SK-N-SH (cell line): ENCODE results near the gene TRPT1. TPM values are rescaled to one million over a fixed set of nuclear protein-coding genes. Genes with fewer than 3 reads are reported as not detected.

Source experiments
- CTCF ChIA-PET: fragments of 300-600, 350-600 bp; formaldehyde crosslinking; extraction: SDS; loops from one replicate; lab custom pipeline; 2021; lab: Yijun Ruan, JAX
- POLR2A ChIA-PET: fragments of 350-600 bp; sonication (Branson Sonifier 250); formaldehyde crosslinking; extraction: SDS; loops from one replicate; lab custom pipeline; 2020; ENCODE audit warnings: antibody characterized with exemption, inconsistent platforms; lab: Yijun Ruan, JAX
- DNase-seq: peaks from one replicate; pipeline ENCODE4 v3.0.0; 2012
- H2AFZ ChIP-seq: fragments of 200-600 bp; sonication (generic); 2 replicates; pipeline ENCODE4 v1.8.1; 2016; ENCODE audit warnings: antibody characterized with exemption, mild to moderate bottlenecking, low read depth
- H3F3A ChIP-seq: fragments of 200-600 bp; sonication (generic); replicated peaks from 2 replicates; pipeline ENCODE3; 2016; ENCODE audit warnings: antibody characterized with exemption, mild to moderate bottlenecking; ENCODE audit not compliant: insufficient read depth
- H3K27ac ChIP-seq, 2 experiments: fragments of 200-500 bp in 1 of 2; fragments of 200-600 bp in 1 of 2; sonication (Bioruptor generic) in 1 of 2; sonication (generic), shearing (Covaris generic) in 1 of 2; 2 replicates each; pipeline versions ENCODE4 v1.5.1 to v1.6.1; 2014 to 2016; ENCODE audit warnings: low read depth in 2 of 2, inconsistent platforms in 1 of 2, low read length in 1 of 2, mild to moderate bottlenecking in 1 of 2, mixed read lengths in 1 of 2
- H3K27me3 ChIP-seq: fragments of 200-600 bp; sonication (generic), shearing (Covaris generic); 2 replicates; pipeline ENCODE4 v1.6.1; 2016; ENCODE audit warnings: mixed run types; ENCODE audit not compliant: insufficient read depth
- H3K36me3 ChIP-seq, 2 experiments: fragments of 200-500 bp in 1 of 2; fragments of 200-600 bp in 1 of 2; sonication (Bioruptor generic) in 1 of 2; sonication (generic) in 1 of 2; replicated peaks in 1 of 2; 2 replicates each; pipeline versions ENCODE3 to v1.5.1; 2014 to 2016; ENCODE audit warnings: low read length in 1 of 2, mild to moderate bottlenecking in 1 of 2; ENCODE audit not compliant: insufficient read depth in 2 of 2, control insufficient read depth in 1 of 2
- H3K4me1 ChIP-seq, 2 experiments: fragments of 200-500 bp in 1 of 2; fragments of 200-600 bp in 1 of 2; sonication (Bioruptor generic) in 1 of 2; sonication (generic), shearing (Covaris generic) in 1 of 2; 2 replicates each; pipeline versions ENCODE4 v1.5.1 to v1.6.1; 2014 to 2016; ENCODE audit warnings: low read depth in 1 of 2, low read length in 1 of 2, mixed run types in 1 of 2; ENCODE audit not compliant: insufficient read depth in 2 of 2, control insufficient read depth in 1 of 2
- H3K4me2 ChIP-seq: fragments of 200-600 bp; sonication (generic), shearing (Covaris generic); 2 replicates; pipeline ENCODE4 v1.6.1; 2017; ENCODE audit warnings: mixed run types
- H3K4me3 ChIP-seq, 2 experiments: fragments of 200-500 bp in 1 of 2; fragments of 200-600 bp in 1 of 2; sonication (Bioruptor generic) in 1 of 2; sonication (generic), shearing (Covaris generic) in 1 of 2; 2 replicates each; pipeline versions ENCODE4 v1.5.1 to v1.8.1; 2014 to 2016; ENCODE audit warnings: low read depth in 2 of 2, inconsistent platforms in 1 of 2, low read length in 1 of 2, mild to moderate bottlenecking in 1 of 2, mixed read lengths in 1 of 2, moderate library complexity in 1 of 2
- H3K79me2 ChIP-seq: fragments of 200-600 bp; sonication (generic); 2 replicates; pipeline ENCODE4 v1.8.1; 2017; ENCODE audit warnings: mild to moderate bottlenecking; ENCODE audit not compliant: insufficient read depth
- H3K9ac ChIP-seq: fragments of 200-600 bp; sonication (generic); 2 replicates; pipeline ENCODE4 v1.6.1; 2017; ENCODE audit warnings: mixed run types
- H3K9me2 ChIP-seq: fragments of 200-600 bp; sonication (generic); 2 replicates; pipeline ENCODE4 v1.6.1; 2017; ENCODE audit warnings: mixed run types
- H3K9me3 ChIP-seq: fragments of 200-600 bp; sonication (generic); 2 replicates; pipeline ENCODE4 v1.6.1; 2017; ENCODE audit warnings: mixed run types, mild to moderate bottlenecking, moderate library complexity
- H4K20me1 ChIP-seq: fragments of 200-600 bp; sonication (generic); 2 replicates; pipeline ENCODE4 v1.6.1; 2017; ENCODE audit warnings: mild to moderate bottlenecking, mixed run types; ENCODE audit not compliant: insufficient read depth
- CHD2 ChIP-seq: fragments of 150-350 bp; IDR thresholded peaks from 2 replicates; pipeline ENCODE4 v1.6.1; 2018; ENCODE audit warnings: low read length; ENCODE audit not compliant: partially characterized antibody
- ELF1 ChIP-seq: IDR thresholded peaks from 2 replicates; pipeline ENCODE4 v1.4.0; 2012
- EZH2phosphoT487 ChIP-seq: fragments of 200-600 bp; sonication (generic); IDR thresholded peaks from 2 replicates; pipeline ENCODE4 v1.6.1; 2017; ENCODE audit warnings: low read depth, mixed run types, mild to moderate bottlenecking, antibody characterized with exemption, moderate library complexity, borderline replicate concordance
- FOXJ3 ChIP-seq: sonication (generic); formaldehyde crosslinking; IDR thresholded peaks from 2 replicates; pipeline ENCODE4 v1.5.1; 2020; ENCODE audit warnings: mild to moderate bottlenecking, missing genetic modification reagents
- JUND ChIP-seq: IDR thresholded peaks from 2 replicates; pipeline ENCODE4 v1.4.0; 2012
- MAX ChIP-seq: IDR thresholded peaks from 2 replicates; pipeline ENCODE4 v1.4.0; 2012; ENCODE audit warnings: low read depth
- MEF2A ChIP-seq: IDR thresholded peaks from 2 replicates; pipeline ENCODE4 v1.4.0; 2012; ENCODE audit warnings: low read depth, borderline replicate concordance
- NFIC ChIP-seq: IDR thresholded peaks from 2 replicates; pipeline ENCODE4 v1.4.0; 2012; ENCODE audit warnings: borderline replicate concordance
- PBX3 ChIP-seq: IDR thresholded peaks from 2 replicates; pipeline ENCODE4; 2012
- RAD21 ChIP-seq: IDR thresholded peaks from 2 replicates; pipeline ENCODE4 v1.6.1; 2012; ENCODE audit warnings: mild to moderate bottlenecking, low read length
- RCOR1 ChIP-seq: fragments of 150-350 bp; IDR thresholded peaks from 2 replicates; pipeline ENCODE4 v1.6.1; 2017; ENCODE audit warnings: antibody characterized with exemption, low read length
- REST ChIP-seq: IDR thresholded peaks from 2 replicates; pipeline ENCODE4 v1.6.1; 2012; ENCODE audit warnings: mild to moderate bottlenecking, low read depth, low read length, moderate library complexity
- SMC3 ChIP-seq: IDR thresholded peaks from 2 replicates; pipeline ENCODE4 v1.6.1; 2012; ENCODE audit warnings: low read depth, low read length, improper control_type of control experiment
- TAF1 ChIP-seq: IDR thresholded peaks from 2 replicates; pipeline ENCODE4 v1.6.1; 2012; ENCODE audit warnings: low read depth, mild to moderate bottlenecking, low read length, moderate library complexity, borderline replicate concordance
- YY1 ChIP-seq: IDR thresholded peaks from 2 replicates; pipeline ENCODE4 v1.4.0; 2012; ENCODE audit warnings: low read depth, mild to moderate bottlenecking
- ZBTB33 ChIP-seq: IDR thresholded peaks from 2 replicates; pipeline ENCODE4 v1.4.0; 2012; ENCODE audit warnings: low read depth, borderline replicate concordance
- WGBS: methylation state at CpG from one replicate; pipeline ENCODE4 v1.1.6; 2017; ENCODE audit warnings: low lambda C conversion rate; 5-methylcytosine and 5-hydroxymethylcytosine counted together
- polyA plus RNA-seq, 3 experiments: library from polyadenylated mRNA; depleted of rRNA; stranded (reverse); fragments of >200 nt; gene quantifications; 2 replicates each; pipeline ENCODE4 v1.2.3, GENCODE V29; 2012
- TF ChIP-seq, protein P1 (sequence below): IDR thresholded peaks from 2 replicates; pipeline ENCODE4 v1.4.0; 2012; ENCODE audit warnings: low read depth, borderline replicate concordance

Gene TRPT1
- polyA plus RNA-seq, 1 of the 3 experiments (the other 2 are of a cell fraction), result 62.4 TPM

DNA sequence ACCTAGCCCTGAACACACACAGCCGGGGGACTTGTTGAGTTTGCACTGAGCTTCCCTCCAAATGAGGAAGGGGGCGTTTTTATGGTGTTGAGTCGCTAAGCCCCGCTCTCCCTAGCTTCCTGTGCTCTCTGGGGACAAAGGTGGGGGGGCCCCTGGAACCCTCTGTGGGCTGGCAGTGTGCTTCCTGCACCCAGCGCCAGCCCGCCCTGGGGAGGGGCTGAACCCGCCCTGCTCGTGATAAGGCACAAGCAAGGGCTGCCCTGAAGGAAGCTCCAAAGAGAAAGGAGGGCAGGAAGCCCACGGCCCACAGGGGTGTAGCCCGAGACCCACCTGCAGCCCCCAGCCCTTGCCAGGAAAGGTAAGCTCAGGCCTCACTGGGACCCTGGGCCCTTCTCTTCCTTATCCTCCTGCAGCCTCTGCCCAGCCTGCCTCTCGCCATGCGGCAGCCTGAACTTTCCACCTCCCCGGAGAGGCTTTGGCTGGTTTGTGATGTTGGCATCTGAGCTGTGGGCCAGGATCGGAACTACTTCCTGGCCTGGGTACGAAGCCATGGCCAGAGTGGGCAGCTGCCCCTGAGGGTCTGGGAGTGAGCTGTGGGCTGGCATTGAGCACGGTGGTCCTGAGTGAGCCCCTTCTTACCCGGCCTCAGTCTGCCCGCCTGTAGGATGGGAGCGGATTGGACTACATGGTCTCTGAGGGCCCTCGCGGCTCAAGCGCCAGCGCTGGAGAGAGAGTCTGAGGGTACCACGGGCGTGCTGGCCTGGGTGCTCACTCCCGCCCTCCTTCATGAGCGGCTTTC is 19.3 kb downstream of the TRPT1 start, which contains the start of gene FERMT3:
FERMT3 (plus strand) TSS at position 265 of the 799 bp plus-strand sequence. CDS start 644 bp downstream, outside the sequence.
- peaks cover 9% of the 10 kb centered on the region for H4K20me1 ChIP-seq
- ChIA-PET CTCF (interaction anchor here (1.0 to 5.3 kb wide), 7 partner anchors 10 to 96 kb away, joined by 3 to 52 read pairs (median 7); partner anchors contain the start of genes CATSPERZ and STIP1), POLR2A (interaction anchor here (0.8 to 1.9 kb wide), 7 partner anchors 10 to 189 kb away, joined by 3 to 5 read pairs (median 3); partner anchors contain the start of genes NUDT22, STIP1 and TRPT1)
- no peaks in the 10 kb centered on the region for H3K9me2 ChIP-seq
- H2AFZ ChIP-seq, result peak within 1 kb of the TSS; percentile 59; the same call in 1 of the 2 replicates
- H3K4me1 ChIP-seq, result peaks cover 4 to 27% of the 10 kb centered on the region in 2 experiments; a peak in 3 of 4 replicates
- H3K9me3 ChIP-seq, result no peaks in the 10 kb centered on the region
- no peaks in the 10 kb centered on the region; the same call in 1 of the 2 replicates for H3K79me2 ChIP-seq
- peaks cover 23% of the 10 kb centered on the region for H3F3A ChIP-seq
- H3K36me3 ChIP-seq, result peaks cover 19 to 34% of the 10 kb centered on the region in 2 experiments
- H3K27ac ChIP-seq, result peak within 1 kb of the TSS in 1 of 2 experiments; percentile 48; a peak in 2 of 4 replicates
- H3K9ac ChIP-seq, result no peak within 1 kb of the TSS; the same call in 1 of the 2 replicates
- no peaks in the 10 kb centered on the region for H3K27me3 ChIP-seq
- DNase-seq, result peak; percentile 27
- H3K4me3 ChIP-seq, result no peak within 1 kb of the TSS
- 91% methylated on average over 7 of the region's 27 CpGs for WGBS
- peak within 1 kb of the TSS; percentile 37; the same call in 1 of the 2 replicates for H3K4me2 ChIP-seq
- TF ChIP-seq ELF1, result no peak
- no peak for TF ChIP-seq TAF1
- no peak for TF ChIP-seq NFIC

- Histone ChIP-seq H3K4me2 (no peak overlapping the region), H3K9me3 (no peaks in the 10 kb centered on the region), H3K9me2 (no peaks in the 10 kb centered on the region), H3K27me3 (no peaks in the 10 kb centered on the region), H2AFZ (no peak overlapping the region), H3K9ac (no peak overlapping the region), H3K4me3 (no peak overlapping the region), H3K4me1 (peaks cover 4 to 27% of the 10 kb centered on the region in 2 experiments; a peak in 3 of 4 replicates), H3K36me3 (peaks cover 39 to 47% of the 10 kb centered on the region in 2 experiments), H3K79me2 (no peaks in the 10 kb centered on the region; the same call in 1 of the 2 replicates), H3F3A (peaks cover 30% of the 10 kb centered on the region), H3K27ac (peak overlapping the region in 1 of 2 experiments; percentile 6; a peak in 1 of 4 replicates), H4K20me1 (peaks cover 9% of the 10 kb centered on the region)
- WGBS, result 44% methylated on average over 7 of the region's 7 CpGs
- ChIA-PET CTCF (interaction anchor here (0.6 to 5.3 kb wide), 21 partner anchors 9 to 98 kb away, joined by 3 to 52 read pairs (median 6); partner anchors contain the start of genes CATSPERZ, NUDT22, PLCB3 and STIP1), POLR2A (interaction anchor here (0.6 to 2.0 kb wide), 7 partner anchors 8 to 100 kb away, joined by 3 to 5 read pairs (median 4); partner anchors contain the start of gene NUDT22)
- DNase-seq, result peak; percentile 89
- TF ChIP-seq MAX, result no peak
- no peak for TF ChIP-seq EZH2phosphoT487
- TF ChIP-seq PBX3, result no peak
- no peak for TF ChIP-seq ZBTB33
- no peak for TF ChIP-seq JUND
- no peak for TF ChIP-seq REST
- no peak for TF ChIP-seq FOXJ3 (CRISPR knock-in tag)
- peak; percentile 19 for TF ChIP-seq CHD2
- no peak for TF ChIP-seq MEF2A
- TF ChIP-seq YY1, result no peak
- TF ChIP-seq, protein P1, sequence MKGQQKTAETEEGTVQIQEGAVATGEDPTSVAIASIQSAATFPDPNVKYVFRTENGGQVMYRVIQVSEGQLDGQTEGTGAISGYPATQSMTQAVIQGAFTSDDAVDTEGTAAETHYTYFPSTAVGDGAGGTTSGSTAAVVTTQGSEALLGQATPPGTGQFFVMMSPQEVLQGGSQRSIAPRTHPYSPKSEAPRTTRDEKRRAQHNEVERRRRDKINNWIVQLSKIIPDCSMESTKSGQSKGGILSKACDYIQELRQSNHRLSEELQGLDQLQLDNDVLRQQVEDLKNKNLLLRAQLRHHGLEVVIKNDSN, result no peak
- TF ChIP-seq RAD21, result peak; percentile 84
- peak; percentile 72 for TF ChIP-seq SMC3
- TF ChIP-seq RCOR1, result 0 out of 2 replicates have a peak, but pooled peaks have one; percentile 18
Observed at GRCh38 chr11:64204464-64204989, 21.5 kb downstream of the TRPT1 start.
